HepG2 (cell line): ENCODE data around the gene C12orf43. TPM values are rescaled to one million over a fixed set of nuclear protein-coding genes. Genes with fewer than 3 reads are reported as not detected.

Source experiments
- ARID4A ChIP-seq: sonication (generic); formaldehyde crosslinking; IDR thresholded peaks from 2 replicates; pipeline ENCODE4 v1.5.0; 2020; ENCODE audit warnings: mild to moderate bottlenecking, missing genetic modification reagents, borderline replicate concordance
- E2F2 ChIP-seq: sonication (generic); formaldehyde crosslinking; IDR thresholded peaks from 2 replicates; pipeline ENCODE4 v1.4.0; 2020; ENCODE audit warnings: missing genetic modification reagents, borderline replicate concordance
- GTF2F1 ChIP-seq: fragments of 150-350 bp; IDR thresholded peaks from 2 replicates; pipeline ENCODE4 v1.6.1; 2014; ENCODE audit warnings: low read length
- HHEX ChIP-seq: IDR thresholded peaks from 2 replicates; pipeline ENCODE4 v1.6.1; 2016; ENCODE audit warnings: control low read depth
- MLXIP ChIP-seq: sonication (generic); formaldehyde crosslinking; IDR thresholded peaks from 2 replicates; pipeline ENCODE4 v1.9.0; 2021; ENCODE audit warnings: missing genetic modification reagents, borderline replicate concordance
- NFE2L1 ChIP-seq: sonication (generic); formaldehyde crosslinking; IDR thresholded peaks from 2 replicates; pipeline ENCODE4 v1.4.0; 2020; ENCODE audit warnings: missing genetic modification reagents, mild to moderate bottlenecking, borderline replicate concordance
- NR2F6 ChIP-seq, 2 experiments: IDR thresholded peaks; 2 replicates each; pipeline ENCODE4 v1.6.1; 2016; ENCODE audit warnings: antibody characterized with exemption in 1 of 2, mild to moderate bottlenecking in 1 of 2
- SYNCRIP ChIP-seq: fragments of 200-400 bp; formaldehyde crosslinking; IDR thresholded peaks from 2 replicates; pipeline ENCODE4 v1.6.1; 2018; ENCODE audit warnings: mild to moderate bottlenecking, low read depth, low read length; ENCODE audit not compliant: insufficient read depth
- TBP ChIP-seq: sonication (generic); formaldehyde crosslinking; IDR thresholded peaks from 2 replicates; pipeline ENCODE4 v1.5.0; 2020; ENCODE audit warnings: missing genetic modification reagents
- ZNF572 ChIP-seq: sonication (generic); formaldehyde crosslinking; IDR thresholded peaks from 2 replicates; pipeline ENCODE4 v1.5.1; 2020; ENCODE audit warnings: mild to moderate bottlenecking, missing genetic modification reagents
- ZNF609 ChIP-seq: sonication (generic); formaldehyde crosslinking; IDR thresholded peaks from 2 replicates; pipeline ENCODE4 v1.4.0; 2020; ENCODE audit warnings: mild to moderate bottlenecking, missing genetic modification reagents, borderline replicate concordance
- ZNF891 ChIP-seq: sonication (generic); formaldehyde crosslinking; IDR thresholded peaks from 2 replicates; pipeline ENCODE4 v1.5.0; 2020; ENCODE audit warnings: mild to moderate bottlenecking, missing genetic modification reagents
- polyA plus RNA-seq, 8 experiments: library from polyadenylated mRNA; depleted of rRNA in 3 of 8; stranded (reverse) in 7 of 8; unstranded in 1 of 8; fragments of >200 nt; fragmentation: Illumina TruSeq in 4 of 8; extraction: Trizol in 4 of 8; gene quantifications; 2 replicates each; pipeline versions ENCODE4 v1.2.1 to v1.2.3, GENCODE V29; 2011 to 2016; ENCODE audit warnings: low read depth in 4 of 8, missing spikeins in 1 of 8, mixed read lengths in 1 of 8; ENCODE audit not compliant: insufficient read depth in 1 of 8
- total RNA-seq, 5 experiments: library from RNA; depleted of rRNA; stranded (reverse); fragments of >200 nt; fragmentation: Illumina TruSeq; extraction: Trizol; gene quantifications; 2 replicates each; pipeline ENCODE4 v1.2.3, GENCODE V29; 2016; ENCODE audit warnings: low read depth in 1 of 5

The C12orf43 gene
- total and polyA plus RNA-seq, 2 of the 13 experiments (the other 11 are each of a cell fraction or from before 2014, with no cell fraction given) = 7.9 to 11.1 TPM

- TF ChIP-seq ARID4A (CRISPR knock-in tag) (peak; percentile 85; the same call in 1 of the 2 replicates), ZNF572 (0 out of 2 replicates have a peak, but pooled peaks have one; percentile 37), HHEX (CRISPR knock-in tag) (0 out of 2 replicates have a peak, but pooled peaks have one; percentile 39), ZNF609 (CRISPR knock-in tag) (no peak; the same call in 1 of the 2 replicates), ZNF891 (CRISPR knock-in tag) (peak; percentile 94), NR2F6 (IDR thresholded peaks at IDR 0.05) (no peak), NR2F6 (CRISPR knock-in tag; IDR thresholded peaks at IDR 0.05) (0 out of 2 replicates have a peak, but pooled peaks have one; percentile 13), E2F2 (CRISPR knock-in tag) (no peak), GTF2F1 (no peak), NFE2L1 (CRISPR knock-in tag) (no peak), MLXIP (no peak), SYNCRIP (no peak), TBP (CRISPR knock-in tag) (no peak)
These were observed at the start of gene C12orf43 (continued) for GRCh38 chr12:121015825-121016766.
